ENCODE measurements around the gene DAZ3.
"Not testable (repeated sequence)": the region's sequence is repeated elsewhere in the genome, so short reads cannot be mapped to it uniquely, and the experiment has no call there.

Gene DAZ3, protein sequence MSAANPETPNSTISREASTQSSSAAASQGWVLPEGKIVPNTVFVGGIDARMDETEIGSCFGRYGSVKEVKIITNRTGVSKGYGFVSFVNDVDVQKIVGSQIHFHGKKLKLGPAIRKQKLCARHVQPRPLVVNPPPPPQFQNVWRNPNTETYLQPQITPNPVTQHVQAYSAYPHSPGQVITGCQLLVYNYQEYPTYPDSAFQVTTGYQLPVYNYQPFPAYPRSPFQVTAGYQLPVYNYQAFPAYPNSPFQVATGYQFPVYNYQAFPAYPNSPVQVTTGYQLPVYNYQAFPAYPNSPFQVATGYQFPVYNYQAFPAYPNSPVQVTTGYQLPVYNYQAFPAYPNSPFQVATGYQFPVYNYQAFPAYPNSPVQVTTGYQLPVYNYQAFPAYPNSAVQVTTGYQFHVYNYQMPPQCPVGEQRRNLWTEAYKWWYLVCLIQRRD

DNA sequence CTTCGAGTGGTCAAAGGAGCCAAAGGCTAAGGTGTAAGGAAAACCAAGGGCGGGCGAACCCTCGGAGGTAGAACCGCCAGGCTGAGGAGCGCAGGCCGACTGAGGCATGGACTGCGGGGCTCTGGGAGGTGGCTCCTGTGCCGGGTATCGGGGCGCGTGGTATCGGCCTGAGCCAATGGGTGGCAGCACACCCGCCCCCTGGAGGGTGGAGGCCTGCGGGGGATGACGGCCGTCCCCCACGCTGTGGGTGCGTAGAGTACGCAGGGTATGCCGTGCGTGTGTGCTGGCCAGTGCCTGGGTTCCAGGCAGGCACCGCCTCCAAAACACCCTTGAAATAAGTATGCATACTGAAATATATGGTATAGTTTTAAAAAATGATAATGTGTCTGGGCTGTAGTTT lies at the start of gene DAZ3:
Gene DAZ3, minus strand, starts transcription at position 101 of the 400 bp plus-strand sequence. CDS start 208 bp downstream, outside the sequence.
- H3K9me3 Mint-ChIP-seq; H3K4me3 Mint-ChIP-seq; H3K27ac Mint-ChIP-seq; DNase-seq; H3K4me1 Mint-ChIP-seq; H3K36me3 Mint-ChIP-seq (ENCODE audit: low read depth); H3K27me3 Mint-ChIP-seq (ENCODE audit: low read depth, poor library complexity): not testable (repeated sequence)

DNA sequence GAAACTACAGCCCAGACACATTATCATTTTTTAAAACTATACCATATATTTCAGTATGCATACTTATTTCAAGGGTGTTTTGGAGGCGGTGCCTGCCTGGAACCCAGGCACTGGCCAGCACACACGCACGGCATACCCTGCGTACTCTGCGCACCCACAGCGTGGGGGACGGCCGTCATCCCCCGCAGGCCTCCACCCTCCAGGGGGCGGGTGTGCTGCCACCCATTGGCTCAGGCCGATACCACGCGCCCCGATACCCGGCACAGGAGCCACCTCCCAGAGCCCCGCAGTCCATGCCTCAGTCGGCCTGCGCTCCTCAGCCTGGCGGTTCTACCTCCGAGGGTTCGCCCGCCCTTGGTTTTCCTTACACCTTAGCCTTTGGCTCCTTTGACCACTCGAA lies 20.4 kb upstream of the DAZ3 start, which contains the start of gene DAZ4:
Gene DAZ4, plus strand, starts transcription at position 301 of the 400 bp plus-strand sequence. CDS start 208 bp downstream, outside the sequence.
- H3K27ac Mint-ChIP-seq; H3K4me1 Mint-ChIP-seq; H3K27me3 Mint-ChIP-seq (ENCODE audit: low read depth, poor library complexity); H3K4me3 Mint-ChIP-seq; DNase-seq; H3K36me3 Mint-ChIP-seq (ENCODE audit: low read depth); H3K9me3 Mint-ChIP-seq: not testable (repeated sequence)

DNA sequence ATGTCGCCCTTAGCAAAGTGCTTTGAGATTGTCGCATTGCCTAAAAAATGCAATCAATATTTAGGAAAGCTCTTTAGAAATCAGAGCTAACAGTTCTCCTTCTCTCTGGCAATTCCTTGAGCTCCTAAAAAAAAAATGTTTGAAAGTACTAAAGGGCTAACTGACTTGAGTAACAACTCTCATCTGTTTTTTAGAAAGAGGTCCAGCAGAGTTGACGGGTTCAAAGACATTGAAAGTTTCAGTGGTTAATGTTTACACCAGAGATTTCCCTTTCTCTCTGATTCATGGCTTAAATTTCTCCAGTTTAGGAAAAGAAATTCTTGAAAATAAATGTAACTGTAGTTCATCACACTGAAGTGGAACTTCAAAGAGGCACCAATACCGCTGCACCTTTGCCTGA lies 11.9 kb upstream of the DAZ3 start:
- H3K36me3 Mint-ChIP-seq (ENCODE audit: low read depth); DNase-seq; H3K27me3 Mint-ChIP-seq (ENCODE audit: low read depth, poor library complexity); H3K4me1 Mint-ChIP-seq; H3K9me3 Mint-ChIP-seq; H3K4me3 Mint-ChIP-seq; H3K27ac Mint-ChIP-seq: not testable (repeated sequence)

DNA sequence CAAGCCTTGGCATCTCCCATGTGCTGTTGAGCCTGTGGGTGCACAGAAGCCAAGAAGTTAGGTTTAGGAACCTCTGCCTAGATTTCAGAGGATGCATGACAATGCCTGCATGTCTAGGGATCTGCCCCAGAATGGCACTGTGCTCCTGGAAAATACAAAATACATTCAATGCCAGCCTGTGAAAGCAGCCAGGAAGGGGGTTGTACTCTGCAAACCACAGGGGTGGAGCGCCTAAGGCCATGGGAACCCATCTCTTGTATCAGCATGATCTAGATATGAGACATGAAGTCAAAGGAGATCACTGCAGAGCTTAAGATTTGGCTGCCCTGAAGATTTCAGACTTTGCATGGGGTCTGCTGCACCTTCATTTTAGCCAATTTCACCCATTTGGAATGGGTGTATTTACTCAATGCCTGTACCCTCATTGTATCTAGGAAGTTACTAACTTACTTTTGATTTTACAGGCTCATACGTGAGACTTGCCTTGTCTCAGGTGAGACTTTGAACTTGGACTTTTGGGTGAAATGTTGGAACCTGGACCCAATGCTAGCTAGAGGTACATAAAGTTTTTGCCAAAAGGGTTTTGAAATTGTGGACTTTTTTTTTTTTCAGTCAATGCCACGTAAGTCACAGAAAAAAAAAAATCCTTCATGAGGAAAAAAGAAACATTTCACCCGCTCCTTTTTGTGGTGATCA lies 11.1 kb upstream of the DAZ3 start:
- not testable (repeated sequence) for H3K36me3 Mint-ChIP-seq (ENCODE audit: low read depth); H3K27me3 Mint-ChIP-seq (ENCODE audit: low read depth, poor library complexity); H3K4me1 Mint-ChIP-seq; H3K9me3 Mint-ChIP-seq; H3K27ac Mint-ChIP-seq; H3K4me3 Mint-ChIP-seq; DNase-seq

DNA sequence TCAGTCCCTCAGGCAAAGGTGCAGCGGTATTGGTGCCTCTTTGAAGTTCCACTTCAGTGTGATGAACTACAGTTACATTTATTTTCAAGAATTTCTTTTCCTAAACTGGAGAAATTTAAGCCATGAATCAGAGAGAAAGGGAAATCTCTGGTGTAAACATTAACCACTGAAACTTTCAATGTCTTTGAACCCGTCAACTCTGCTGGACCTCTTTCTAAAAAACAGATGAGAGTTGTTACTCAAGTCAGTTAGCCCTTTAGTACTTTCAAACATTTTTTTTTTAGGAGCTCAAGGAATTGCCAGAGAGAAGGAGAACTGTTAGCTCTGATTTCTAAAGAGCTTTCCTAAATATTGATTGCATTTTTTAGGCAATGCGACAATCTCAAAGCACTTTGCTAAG lies 8.6 kb upstream of the DAZ3 start:
- not testable (repeated sequence) for H3K4me1 Mint-ChIP-seq; H3K27me3 Mint-ChIP-seq (ENCODE audit: low read depth, poor library complexity); H3K27ac Mint-ChIP-seq; H3K36me3 Mint-ChIP-seq (ENCODE audit: low read depth); DNase-seq; H3K9me3 Mint-ChIP-seq; H3K4me3 Mint-ChIP-seq
